DND-41 (cell line): ENCODE measurements around the gene CLRN3.

Experiments used
- ATAC-seq: fragments of 200-7000 bp; cut with Tn5 transposase; 3 replicates; pipeline ENCODE4 v1.9.1; 2021; ENCODE audit warnings: low read depth; ENCODE audit not compliant: insufficient read depth
- DNase-seq: peaks from one replicate; pipeline ENCODE4 v3.0.0-alpha.2; 2020
- H2AFZ ChIP-seq: 2 replicates; pipeline ENCODE4 v1.6.0; 2012; ENCODE audit warnings: low read depth, low read length
- H3K27ac ChIP-seq: 2 replicates; pipeline ENCODE4 v1.5.1; 2012; ENCODE audit warnings: low read length, inconsistent platforms
- H3K27me3 ChIP-seq: fragments of 200-600 bp; sonication (generic); 2 replicates; pipeline ENCODE4 v1.6.0; 2012; ENCODE audit warnings: low read length, mild to moderate bottlenecking, inconsistent platforms; ENCODE audit not compliant: insufficient read depth, poor library complexity
- H3K36me3 ChIP-seq: 2 replicates; pipeline ENCODE4 v1.5.1; 2012; ENCODE audit warnings: low read length, inconsistent platforms; ENCODE audit not compliant: insufficient read depth
- H3K4me1 ChIP-seq: 2 replicates; pipeline ENCODE4 v1.5.1; 2012; ENCODE audit warnings: mild to moderate bottlenecking, low read length; ENCODE audit not compliant: insufficient read depth
- H3K4me2 ChIP-seq: 2 replicates; pipeline ENCODE4 v1.6.0; 2012; ENCODE audit warnings: mild to moderate bottlenecking, moderate library complexity, low read length, inconsistent platforms; ENCODE audit not compliant: insufficient read depth
- H3K4me3 ChIP-seq, 2 experiments: fragments of 200-600 bp in 1 of 2; shearing (Covaris generic) in 1 of 2; 2 replicates each; pipeline ENCODE4 v1.5.1; 2012 to 2016; ENCODE audit warnings: inconsistent platforms in 2 of 2, low read length in 2 of 2, mild to moderate bottlenecking in 2 of 2, low read depth in 1 of 2, moderate library complexity in 1 of 2
- H3K79me2 ChIP-seq: 2 replicates; pipeline ENCODE4 v1.6.0; 2012; ENCODE audit warnings: low read length, inconsistent platforms; ENCODE audit not compliant: insufficient read depth
- H3K9ac ChIP-seq: 2 replicates; pipeline ENCODE4 v1.6.0; 2012; ENCODE audit warnings: low read depth, mild to moderate bottlenecking, inconsistent platforms, low read length, moderate library complexity
- H3K9me3 ChIP-seq: 2 replicates; pipeline ENCODE4 v1.5.1; 2012; ENCODE audit warnings: low read length, moderate library complexity, mild to moderate bottlenecking, inconsistent platforms; ENCODE audit not compliant: insufficient read depth, severe bottlenecking
- H4K20me1 ChIP-seq: 2 replicates; pipeline ENCODE4 v1.6.0; 2012; ENCODE audit warnings: low read length; ENCODE audit not compliant: insufficient read depth
- EZH2 ChIP-seq: IDR thresholded peaks from 3 replicates; pipeline ENCODE4 v1.6.1; 2012; ENCODE audit warnings: borderline replicate concordance, low read depth, mild to moderate bottlenecking, moderate library complexity, low read length, inconsistent platforms; ENCODE audit not compliant: severe bottlenecking
- TF ChIP-seq, protein P1 (sequence below): IDR thresholded peaks from 2 replicates; pipeline ENCODE4 v1.5.1; 2012; ENCODE audit warnings: borderline replicate concordance, low read length, moderate library complexity, mild to moderate bottlenecking; ENCODE audit not compliant: poor library complexity, severe bottlenecking; ENCODE audit errors: extremely low read depth

CLRN3 gene

DNA sequence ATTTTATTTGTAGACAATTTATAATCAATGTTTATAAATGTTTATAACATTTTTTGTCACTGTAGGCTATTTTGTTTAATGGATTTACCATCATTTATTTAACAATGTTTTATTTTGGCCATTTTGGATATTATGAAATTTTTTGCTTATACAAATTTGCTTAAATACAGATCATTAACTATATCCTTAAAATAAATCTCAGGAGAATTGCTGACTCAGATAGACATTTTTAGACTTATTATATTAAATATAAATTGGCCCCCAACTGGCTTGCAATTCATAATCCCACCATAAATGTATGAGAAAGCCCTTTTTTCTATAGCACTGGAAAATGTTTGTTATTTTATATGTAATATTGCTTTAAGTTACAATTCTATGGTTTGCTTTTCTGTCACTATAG lies 3.8 kb upstream of the CLRN3 start:
- Histone ChIP-seq H3K79me2 (no peaks in the 10 kb centered on the region), H3K27me3 (peaks cover 8% of the 10 kb centered on the region), H4K20me1 (no peaks in the 10 kb centered on the region), H3K36me3 (no peaks in the 10 kb centered on the region), H3K4me2 (no peak overlapping the region), H2AFZ (no peak overlapping the region), H3K9ac (no peak overlapping the region), H3K9me3 (peaks cover 2% of the 10 kb centered on the region), H3K4me1 (no peaks in the 10 kb centered on the region), H3K27ac (no peak overlapping the region), H3K4me3 (no peak overlapping the region)
- DNase-seq (no peak), ATAC-seq (no peak)
- TF ChIP-seq, protein P1, sequence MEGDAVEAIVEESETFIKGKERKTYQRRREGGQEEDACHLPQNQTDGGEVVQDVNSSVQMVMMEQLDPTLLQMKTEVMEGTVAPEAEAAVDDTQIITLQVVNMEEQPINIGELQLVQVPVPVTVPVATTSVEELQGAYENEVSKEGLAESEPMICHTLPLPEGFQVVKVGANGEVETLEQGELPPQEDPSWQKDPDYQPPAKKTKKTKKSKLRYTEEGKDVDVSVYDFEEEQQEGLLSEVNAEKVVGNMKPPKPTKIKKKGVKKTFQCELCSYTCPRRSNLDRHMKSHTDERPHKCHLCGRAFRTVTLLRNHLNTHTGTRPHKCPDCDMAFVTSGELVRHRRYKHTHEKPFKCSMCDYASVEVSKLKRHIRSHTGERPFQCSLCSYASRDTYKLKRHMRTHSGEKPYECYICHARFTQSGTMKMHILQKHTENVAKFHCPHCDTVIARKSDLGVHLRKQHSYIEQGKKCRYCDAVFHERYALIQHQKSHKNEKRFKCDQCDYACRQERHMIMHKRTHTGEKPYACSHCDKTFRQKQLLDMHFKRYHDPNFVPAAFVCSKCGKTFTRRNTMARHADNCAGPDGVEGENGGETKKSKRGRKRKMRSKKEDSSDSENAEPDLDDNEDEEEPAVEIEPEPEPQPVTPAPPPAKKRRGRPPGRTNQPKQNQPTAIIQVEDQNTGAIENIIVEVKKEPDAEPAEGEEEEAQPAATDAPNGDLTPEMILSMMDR = no peak
- TF ChIP-seq EZH2 = no peak

DNA sequence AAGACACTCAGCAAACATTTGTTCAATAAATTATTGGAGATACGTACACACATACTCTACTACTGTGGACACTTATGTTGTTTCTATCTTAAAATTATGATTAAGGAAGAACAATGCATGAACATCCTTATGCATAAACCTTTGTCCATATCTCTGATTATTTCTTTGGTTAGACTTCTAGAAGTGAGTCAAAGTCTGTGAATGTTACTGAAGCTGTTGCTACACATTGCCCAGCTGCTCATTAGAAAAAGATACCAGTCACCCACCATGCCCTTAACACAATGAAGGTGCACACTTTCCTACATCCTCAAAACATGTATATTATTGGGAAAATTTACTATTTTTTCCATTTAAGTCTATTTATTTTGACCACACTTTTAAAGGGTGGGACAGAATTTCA lies 1.4 kb upstream of the CLRN3 start:
- Histone ChIP-seq H3K27ac (no peak overlapping the region), H3K9me3 (peaks cover 2% of the 10 kb centered on the region), H3K4me3 (no peak overlapping the region), H4K20me1 (no peaks in the 10 kb centered on the region), H3K4me1 (no peaks in the 10 kb centered on the region), H3K4me2 (no peak overlapping the region), H3K36me3 (no peaks in the 10 kb centered on the region), H3K27me3 (peaks cover 8% of the 10 kb centered on the region), H3K79me2 (no peaks in the 10 kb centered on the region), H2AFZ (no peak overlapping the region), H3K9ac (no peak overlapping the region)
- DNase-seq = no peak
- no peak for ATAC-seq
- TF ChIP-seq, protein P1 = no peak
- TF ChIP-seq EZH2 = no peak

DNA sequence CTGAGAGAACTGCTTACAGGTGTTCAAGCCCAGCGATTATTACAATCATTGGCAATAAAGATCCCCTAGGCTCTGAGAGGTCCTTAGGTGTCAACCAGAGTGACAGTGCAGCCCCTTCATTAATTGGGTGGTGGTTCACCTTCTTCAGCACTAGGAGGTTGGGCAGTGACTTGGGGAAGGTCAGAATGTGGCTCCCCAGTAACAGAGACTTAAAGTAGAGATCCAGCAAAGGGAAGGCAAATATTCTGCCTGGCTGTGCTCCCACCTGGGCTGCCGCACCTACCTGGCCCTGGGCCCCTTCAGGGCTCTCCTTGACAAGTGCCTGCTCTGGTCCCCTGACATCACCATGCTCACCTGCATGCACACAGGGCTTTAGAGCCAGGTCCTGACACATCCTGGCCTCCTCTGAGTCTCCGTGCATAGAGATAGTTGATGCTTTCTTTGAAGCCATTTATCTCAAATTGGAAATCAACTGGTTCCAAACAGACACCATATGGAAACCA lies 1.9 kb downstream of the CLRN3 start:
- no peak for DNase-seq
- Histone ChIP-seq H4K20me1 (no peaks in the 10 kb centered on the region), H3K4me3 (no peak overlapping the region), H3K9ac (no peak overlapping the region), H3K27me3 (peaks cover 12% of the 10 kb centered on the region), H3K79me2 (no peaks in the 10 kb centered on the region), H3K27ac (no peak overlapping the region), H3K36me3 (no peaks in the 10 kb centered on the region), H3K4me2 (no peak overlapping the region), H2AFZ (no peak overlapping the region), H3K9me3 (no peaks in the 10 kb centered on the region), H3K4me1 (no peaks in the 10 kb centered on the region)
- TF ChIP-seq, protein P1 = no peak
- TF ChIP-seq EZH2 = no peak
- no peak for ATAC-seq

DNA sequence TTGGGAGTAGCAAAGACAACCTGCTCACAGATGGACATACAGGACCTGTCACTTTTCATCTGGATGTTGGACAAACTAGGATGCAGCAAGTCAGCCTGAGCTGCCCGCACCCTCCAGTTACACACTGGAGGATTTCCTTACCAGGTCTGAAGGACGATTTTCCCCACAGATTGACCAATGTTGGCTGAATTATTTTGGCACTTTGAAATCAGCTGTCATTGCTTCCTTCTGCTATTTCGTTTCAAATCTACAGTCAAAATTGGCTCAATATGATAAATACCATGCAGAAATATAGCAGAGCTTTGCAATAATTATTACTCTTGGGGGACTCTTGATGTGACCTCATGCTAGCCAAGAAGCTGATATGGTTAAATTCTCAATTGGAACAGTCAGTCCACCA lies 2.5 kb downstream of the CLRN3 start:
- ATAC-seq (no peak), DNase-seq (no peak)
- H4K20me1 ChIP-seq = no peaks in the 10 kb centered on the region
- peaks cover 10% of the 10 kb centered on the region for H3K27me3 ChIP-seq
- no peaks in the 10 kb centered on the region for H3K4me1 ChIP-seq
- no peak overlapping the region for H3K4me2 ChIP-seq
- no peaks in the 10 kb centered on the region for H3K9me3 ChIP-seq
- H3K79me2 ChIP-seq = no peaks in the 10 kb centered on the region
- H3K27ac ChIP-seq = no peak overlapping the region
- no peak overlapping the region for H3K9ac ChIP-seq
- no peak for TF ChIP-seq EZH2
- TF ChIP-seq, protein P1 = no peak
- H3K36me3 ChIP-seq = no peaks in the 10 kb centered on the region
- no peak overlapping the region for H2AFZ ChIP-seq
- no peak overlapping the region for H3K4me3 ChIP-seq
